Activated CD4-positive, CD25-positive, alpha-beta regulatory T cell treated with anti-CD3 and anti-CD28 coated beads, Interleukin-2, amount 50 U/mL, for 16 hours (primary cell): Measurements from ENCODE around the gene GBX1.
A peak's percentile ranks its signal among the peaks of the same experiment; 100 is the strongest.

ENCODE experiments used
- DNase-seq: peaks from one replicate; pipeline ENCODE4 v3.0.0-alpha.2; 2020; ENCODE audit warnings: low read depth, low spot score

Gene GBX1

GRCh38 chr7:151128144-151128543, 39.4 kb downstream of the GBX1 start:
- no peak for DNase-seq

DNA sequence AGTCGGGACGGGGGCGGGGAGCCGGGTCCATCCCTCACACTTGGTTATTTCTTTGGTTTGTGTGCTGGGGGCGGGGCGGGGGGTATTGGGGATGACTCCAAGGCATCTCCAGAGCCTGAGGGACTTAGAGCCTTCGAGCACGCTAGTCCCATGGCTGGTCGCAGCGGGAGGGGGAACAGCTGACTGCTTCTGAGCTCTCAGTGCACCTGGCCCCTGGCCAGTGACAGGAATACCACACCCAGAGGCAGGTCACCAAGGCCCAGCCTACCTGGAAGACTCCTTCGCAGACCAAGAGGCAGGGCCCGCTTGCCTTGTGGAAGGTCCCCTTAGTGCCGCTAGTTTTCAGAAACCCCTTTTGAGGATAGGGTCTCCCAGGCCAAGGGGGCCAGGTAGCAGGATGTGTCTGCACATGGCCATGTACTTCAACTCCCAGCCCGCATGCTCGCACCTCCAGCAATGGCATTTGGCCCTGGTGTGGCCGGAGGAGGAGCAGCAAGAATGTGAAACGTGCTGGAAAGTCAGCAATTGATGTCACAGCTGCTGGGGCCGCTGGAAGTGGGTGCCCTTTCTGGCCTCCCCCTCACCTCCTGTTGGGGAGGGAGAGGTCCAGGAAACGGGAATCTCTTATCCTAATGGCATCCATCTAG, 40.9 kb downstream of the GBX1 start:
- no peak for DNase-seq

- DNase-seq, result no peak
Observed at GRCh38 chr7:151125846-151126481, 41.5 kb downstream of the GBX1 start.

GRCh38 chr7:151125470-151125845, 42.0 kb downstream of the GBX1 start:
- DNase-seq, result no peak

GRCh38 chr7:151124899-151125399, 42.5 kb downstream of the GBX1 start:
- no peak for DNase-seq

DNA sequence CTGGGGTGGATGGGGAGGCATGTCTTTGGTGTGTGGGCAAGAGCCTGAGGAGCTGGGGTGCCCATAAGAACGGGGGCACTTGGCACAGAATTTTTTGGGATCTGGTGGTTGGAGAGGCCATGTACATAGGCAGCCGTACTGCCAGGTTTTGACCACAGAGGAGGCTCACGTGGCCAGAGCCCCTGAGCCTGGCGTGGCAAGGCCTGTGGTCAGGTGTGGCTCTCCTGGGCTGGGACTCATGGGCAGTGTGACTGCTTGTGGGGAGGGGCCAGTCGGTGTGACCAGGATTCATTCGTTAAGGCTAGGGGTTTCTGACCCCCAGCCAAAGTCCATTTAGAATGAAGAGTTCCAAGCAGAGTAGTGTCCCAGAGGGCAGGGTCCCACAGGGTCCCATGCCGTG, 43.0 kb downstream of the GBX1 start:
- no peak for DNase-seq

DNA sequence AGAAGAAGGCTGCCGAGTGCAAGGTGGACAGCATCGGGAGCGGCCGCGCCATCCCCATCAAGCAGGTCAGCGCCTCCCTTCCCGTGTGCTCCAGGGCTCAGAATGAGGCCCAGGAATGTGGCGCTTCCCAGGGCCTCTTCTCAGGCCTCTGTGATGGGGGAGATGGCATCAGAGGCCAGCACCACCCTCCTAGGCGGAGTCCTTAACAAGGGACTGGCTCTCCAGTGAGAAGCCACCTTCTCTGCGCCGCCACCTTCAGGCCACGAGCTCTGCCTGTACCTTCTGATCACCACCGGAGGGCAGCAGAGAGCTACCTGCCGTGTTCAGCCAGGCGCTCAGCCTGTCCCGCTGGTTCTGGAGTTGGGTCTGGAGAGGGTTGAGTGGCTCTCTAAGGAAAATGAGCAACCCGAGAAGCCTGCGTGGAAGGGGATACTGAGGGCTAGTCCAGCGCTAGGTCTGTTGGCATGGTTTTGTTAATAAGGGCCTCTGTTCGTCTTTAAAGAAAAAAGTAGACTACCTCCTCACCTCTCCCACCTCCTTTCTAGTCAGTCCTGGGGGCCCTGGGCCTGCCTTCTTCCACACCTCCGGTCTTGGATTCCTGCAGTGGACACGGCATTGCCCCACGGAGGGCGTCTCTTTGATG, 43.6 kb downstream of the GBX1 start:
- DNase-seq, result peak; percentile 67

DNA sequence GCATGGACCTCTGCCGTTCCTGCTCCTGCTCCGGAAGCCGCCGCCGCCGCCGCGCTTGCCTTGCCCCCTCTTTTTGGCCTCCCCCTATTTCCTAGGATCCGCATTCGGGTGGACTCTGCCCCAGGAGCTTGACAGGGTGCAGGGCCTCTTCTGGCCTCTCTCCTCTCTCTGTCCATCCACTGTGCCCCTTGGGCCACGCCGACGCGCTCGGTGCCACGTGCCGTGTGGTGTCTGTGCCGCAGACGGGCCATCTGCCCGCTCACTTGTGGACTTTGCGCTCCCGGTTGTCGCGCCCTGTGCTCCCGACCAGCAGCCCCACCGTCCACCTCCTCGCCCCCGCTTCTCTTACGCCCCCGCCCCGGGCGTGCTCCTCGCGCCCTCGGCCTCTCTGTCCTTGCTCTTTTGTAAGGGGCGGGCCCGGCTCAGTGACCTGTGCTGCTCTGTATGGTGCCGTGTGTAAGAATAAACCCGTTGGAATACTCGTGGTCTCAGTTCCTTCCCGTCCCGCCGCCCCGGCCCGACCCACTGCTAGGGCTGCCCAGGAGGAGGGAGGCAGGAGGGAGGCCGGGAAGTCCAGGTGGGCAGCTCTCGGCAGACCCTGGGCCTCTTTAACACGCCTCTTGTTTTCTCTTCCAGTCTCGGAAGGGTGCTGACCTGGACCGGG, 44.2 kb downstream of the GBX1 start:
- no peak for DNase-seq

DNA sequence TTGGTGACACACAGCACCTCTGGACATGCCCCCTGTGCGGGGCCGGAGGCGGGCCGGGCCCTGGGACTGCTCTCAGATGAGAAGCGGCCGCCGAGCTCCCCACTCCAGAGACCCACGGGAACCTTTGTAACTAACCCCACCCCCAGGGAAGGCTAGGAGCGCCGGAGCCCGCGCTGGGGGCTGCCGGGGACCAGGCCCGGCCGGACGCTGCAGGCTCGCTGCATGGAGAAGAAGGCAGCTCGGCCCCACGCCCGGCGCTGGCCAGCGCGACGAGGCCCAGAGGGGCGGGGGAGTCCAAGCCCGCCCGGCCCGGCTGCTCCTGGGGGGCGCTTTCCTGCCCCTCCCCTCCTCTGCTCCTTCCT, 44.7 kb downstream of the GBX1 start:
- no peak for DNase-seq

GRCh38 chr7:151122276-151122675, 45.2 kb downstream of the GBX1 start:
- no peak for DNase-seq

DNA sequence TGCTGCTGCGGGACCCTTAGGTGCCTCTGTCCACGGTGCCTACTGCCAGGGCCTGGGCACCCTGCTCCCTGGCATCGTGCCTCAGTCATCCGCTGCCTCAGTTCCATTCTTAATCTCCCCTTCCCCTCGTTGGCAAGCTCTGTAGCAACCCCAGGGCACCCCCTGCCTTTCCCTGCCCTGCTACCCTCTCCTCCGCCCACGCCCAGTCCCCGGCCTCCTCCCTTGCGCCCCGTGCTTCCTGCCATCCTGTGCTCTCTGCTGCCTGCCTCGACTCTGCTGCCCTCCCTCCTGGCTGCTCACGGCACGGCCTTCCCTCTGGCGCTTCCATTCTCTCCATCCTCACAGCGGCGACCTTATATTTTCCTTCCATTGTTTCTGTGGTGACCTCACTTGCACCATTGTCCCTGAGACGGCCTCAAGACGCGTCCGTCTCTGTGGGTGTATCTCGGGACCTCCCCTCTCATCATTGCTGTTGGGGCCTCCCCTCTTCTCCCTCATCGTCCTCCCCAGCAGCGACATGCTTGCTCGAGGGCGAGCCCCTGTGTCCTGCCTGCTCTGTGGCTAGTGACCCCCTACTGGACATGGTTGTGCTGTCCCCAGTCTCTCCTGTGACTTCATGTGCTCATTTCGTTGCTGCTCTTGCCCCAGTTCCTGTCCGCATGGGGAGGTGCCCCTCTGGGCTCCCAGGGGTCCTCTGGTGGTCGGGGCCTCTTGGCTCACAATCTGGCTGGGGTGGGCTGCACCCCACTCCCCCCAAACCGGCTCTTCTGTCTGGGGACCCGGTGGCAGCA, 45.9 kb downstream of the GBX1 start:
- DNase-seq, result no peak

- DNase-seq, result no peak
Observed at GRCh38 chr7:151120896-151121295, 46.6 kb downstream of the GBX1 start.

DNA sequence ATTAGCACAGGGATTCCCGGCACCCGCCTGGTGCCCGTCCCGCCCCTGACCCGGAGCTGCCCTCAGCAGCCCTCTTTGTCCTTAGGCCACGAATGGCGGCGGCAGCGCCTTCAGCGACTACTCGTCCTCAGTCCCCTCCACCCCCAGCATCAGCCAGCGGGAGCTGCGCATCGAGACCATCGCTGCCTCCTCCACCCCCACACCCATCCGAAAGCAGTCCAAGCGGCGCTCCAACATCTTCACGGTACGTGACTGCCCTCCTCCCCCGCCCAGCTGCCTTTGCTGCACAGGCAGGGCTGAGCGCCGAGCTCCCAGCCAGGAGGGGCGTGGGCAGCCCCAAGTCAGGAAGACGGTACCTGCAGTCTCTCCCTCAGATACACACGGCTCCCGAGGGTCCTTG, 47.6 kb downstream of the GBX1 start:
- no peak for DNase-seq

DNA sequence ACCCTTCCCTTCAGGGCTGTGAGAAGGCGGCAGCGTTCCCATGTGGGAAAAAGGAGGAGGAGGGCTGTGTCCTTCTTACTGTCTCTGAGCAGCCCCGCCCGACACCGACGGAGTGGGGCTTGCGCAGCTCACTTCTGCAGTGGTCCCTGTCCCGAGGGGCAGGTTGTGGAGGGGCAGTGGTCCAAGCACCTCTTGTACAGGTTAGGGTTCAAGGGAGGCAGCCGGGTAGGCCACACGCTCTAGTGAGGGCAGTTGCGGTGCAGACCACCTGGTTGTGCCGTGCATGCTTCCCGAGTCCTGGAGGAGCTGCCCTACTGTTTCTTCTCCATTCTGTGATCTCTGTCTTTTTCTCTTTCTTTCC, 48.5 kb downstream of the GBX1 start:
- no peak for DNase-seq

DNA sequence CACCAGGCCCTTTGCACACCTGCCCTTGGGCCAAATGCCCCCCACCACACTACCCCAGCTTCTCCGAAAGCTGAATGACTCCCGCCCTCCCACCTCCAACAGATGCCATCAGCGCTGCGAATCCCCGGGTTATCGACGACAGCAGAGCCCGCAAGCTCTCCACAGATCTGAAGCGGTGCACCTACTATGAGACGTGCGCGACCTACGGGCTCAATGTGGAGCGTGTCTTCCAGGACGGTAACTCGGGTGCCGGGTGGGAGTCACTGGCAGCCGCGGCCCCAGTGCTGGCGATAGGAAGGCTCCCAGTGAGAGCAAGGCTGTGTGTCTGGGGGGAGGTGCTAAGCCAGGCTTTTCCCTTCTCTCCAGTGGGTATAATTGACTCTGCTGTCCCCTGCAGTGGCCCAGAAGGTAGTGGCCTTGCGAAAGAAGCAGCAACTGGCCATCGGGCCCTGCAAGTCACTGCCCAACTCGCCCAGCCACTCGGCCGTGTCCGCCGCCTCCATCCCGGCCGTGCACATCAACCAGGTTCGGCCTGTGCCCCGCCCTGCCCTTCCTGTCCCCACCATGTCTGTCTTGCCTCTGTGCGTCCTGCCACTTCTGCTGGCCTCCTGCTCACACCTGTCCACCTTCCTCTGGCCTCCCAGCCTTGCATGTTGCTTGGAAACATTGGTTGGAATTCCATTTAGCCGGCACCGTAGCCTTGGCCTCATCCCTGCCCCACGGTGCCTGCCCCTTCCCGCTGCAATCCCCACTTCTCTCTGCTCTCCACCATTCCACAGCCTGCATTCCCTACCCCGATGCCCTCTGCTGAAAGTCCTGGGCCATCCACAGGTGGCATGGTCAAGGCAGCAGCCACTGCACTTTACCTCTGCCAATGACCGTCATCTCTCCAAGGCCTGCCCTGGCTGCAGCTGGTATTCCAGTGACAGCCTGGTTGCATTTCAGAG, 49.1 kb downstream of the GBX1 start:
- DNase-seq, result no peak

DNA sequence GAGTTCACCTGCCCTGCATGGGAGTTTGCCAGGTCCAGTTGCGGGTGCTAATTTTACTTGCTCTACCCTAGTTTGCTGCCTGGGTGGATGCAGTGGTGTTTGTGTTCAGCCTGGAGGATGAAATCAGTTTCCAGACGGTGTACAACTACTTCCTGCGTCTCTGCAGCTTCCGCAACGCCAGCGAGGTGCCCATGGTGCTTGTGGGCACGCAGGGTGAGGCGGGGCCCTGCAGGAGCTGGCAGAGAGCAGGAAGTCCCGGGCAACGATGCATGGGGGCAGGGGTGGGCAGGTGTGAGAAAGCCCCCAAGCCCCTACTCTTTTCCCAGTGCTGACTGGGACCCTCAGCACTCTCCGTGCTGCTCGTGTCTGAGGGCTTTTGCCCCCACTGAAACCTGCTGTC, 49.9 kb downstream of the GBX1 start:
- no peak for DNase-seq

- DNase-seq, result no peak
Observed at GRCh38 chr7:151116603-151117440, 50.7 kb downstream of the GBX1 start.

- DNase-seq, result no peak
Observed at GRCh38 chr7:151115836-151116418, 51.6 kb downstream of the GBX1 start.

DNA sequence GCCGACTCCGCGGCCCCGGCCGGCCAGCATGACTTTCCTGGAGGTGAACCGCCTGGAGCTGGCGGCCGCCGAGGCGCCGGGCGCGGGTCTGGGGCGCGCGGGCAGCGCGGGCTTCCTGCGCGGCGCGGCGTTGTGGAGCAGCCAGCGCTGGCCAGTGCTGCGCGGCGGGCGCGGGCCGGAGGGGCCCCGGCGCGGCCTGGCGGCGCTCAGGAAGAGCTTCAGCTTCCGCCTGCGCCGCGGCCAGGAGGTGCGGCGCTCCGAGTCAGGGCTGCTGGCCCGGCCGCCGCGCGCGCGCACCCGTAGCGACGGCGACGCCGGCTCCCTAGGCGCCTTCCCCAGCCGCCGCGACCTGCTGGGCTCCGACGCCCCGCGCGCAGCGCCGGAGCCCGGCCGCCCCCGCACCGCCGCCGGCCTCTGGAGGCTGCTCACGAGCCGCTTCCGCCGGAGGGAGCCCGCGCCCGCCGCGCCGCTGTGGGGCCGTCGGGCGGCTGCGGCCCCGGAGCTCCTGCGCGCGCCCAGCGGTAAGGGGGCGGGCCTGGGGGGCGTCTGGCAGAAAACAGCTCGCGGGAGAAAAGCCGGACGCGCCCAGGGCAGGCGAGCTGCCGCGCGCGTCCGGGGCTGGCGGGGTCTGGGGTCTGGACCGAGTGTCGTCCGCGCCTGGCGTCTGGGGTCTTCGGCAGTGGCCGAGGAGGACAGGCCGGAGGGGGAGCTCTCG, 52.2 kb downstream of the GBX1 start:
- DNase-seq, result no peak
